Fibroblast of skin of left biceps (primary cell): ENCODE measurements around the gene ACTMAP.
A peak's percentile ranks its signal among the peaks of the same experiment; 100 is the strongest.
"Not testable (repeated sequence)": the region's sequence is repeated elsewhere in the genome, so short reads cannot be mapped to it uniquely, and the experiment has no call there.

Experiments used
- DNase-seq, 2 experiments: peaks; one replicate each; pipeline ENCODE4 v3.0.0-alpha.2; 2013; ENCODE audit warnings: low read depth in 2 of 2

The ACTMAP gene

GRCh38 chr19:40776364-40776763 is 26.1 kb upstream of the ACTMAP start:
- DNase-seq = no peak

- DNase-seq = no peak
Measured at GRCh38 chr19:40775632-40776022, 25.4 kb upstream of the ACTMAP start.

- no peak for DNase-seq
Measured at GRCh38 chr19:40774916-40775631, 24.8 kb upstream of the ACTMAP start, which contains the start of gene MIA. TSS of gene MIA (plus strand) at chr19:40775521. CDS start at chr19:40775543, 22 bp downstream.

- not testable (repeated sequence) for DNase-seq
Measured at GRCh38 chr19:40771101-40771862, 21.0 kb upstream of the ACTMAP start.

- DNase-seq = no peak
Measured at GRCh38 chr19:40768869-40769268, 18.6 kb upstream of the ACTMAP start.

GRCh38 chr19:40766385-40766784 is 16.1 kb upstream of the ACTMAP start:
- not testable (repeated sequence) for DNase-seq

- DNase-seq = no peak
Measured at GRCh38 chr19:40763963-40764362, 13.7 kb upstream of the ACTMAP start.

GRCh38 chr19:40763526-40763925 is 13.2 kb upstream of the ACTMAP start:
- DNase-seq = no peak

GRCh38 chr19:40762754-40763470 is 12.6 kb upstream of the ACTMAP start:
- no peak for DNase-seq

GRCh38 chr19:40759352-40759751 is 9.1 kb upstream of the ACTMAP start:
- DNase-seq = no peak

GRCh38 chr19:40758491-40758890 is 8.2 kb upstream of the ACTMAP start:
- DNase-seq = no peak

GRCh38 chr19:40756502-40757110 is 6.3 kb upstream of the ACTMAP start:
- no peak for DNase-seq

- no peak for DNase-seq
Measured at GRCh38 chr19:40755791-40756190, 5.5 kb upstream of the ACTMAP start.

- no peak for DNase-seq
Measured at GRCh38 chr19:40755248-40755624, 5.0 kb upstream of the ACTMAP start.

- no peak for DNase-seq
Measured at GRCh38 chr19:40754611-40755247, 4.5 kb upstream of the ACTMAP start.

- DNase-seq = no peak
Measured at GRCh38 chr19:40752257-40752781, 2.0 kb upstream of the ACTMAP start.

- peak; percentile 95 for DNase-seq
Measured at GRCh38 chr19:40750874-40751537, 729 bp upstream of the ACTMAP start, which contains the start of gene SNRPA. TSS of gene SNRPA (plus strand) at chr19:40751203. CDS start at chr19:40751409, 206 bp downstream.

- no peak for DNase-seq
Measured at GRCh38 chr19:40747536-40747935, 2.7 kb downstream of the ACTMAP start.

GRCh38 chr19:40745402-40745780 is 4.9 kb downstream of the ACTMAP start:
- DNase-seq = peak in 1 of 2 experiments; percentile 12

- DNase-seq = no peak
Measured at GRCh38 chr19:40744554-40745401, 5.5 kb downstream of the ACTMAP start.
